GM12878 (cell line): ENCODE measurements around the gene BMF. TPM values are rescaled to one million over a fixed set of nuclear protein-coding genes. Genes with fewer than 3 reads are reported as not detected.

ENCODE experiments used
- ATAC-seq: fragments of 200-7000 bp; cut with Tn5 transposase; 3 replicates; pipeline ENCODE4 v1.9.1; 2020; ENCODE audit warnings: mild to moderate bottlenecking, moderate library complexity
- BruUV-seq: library from RNA; stranded (reverse); fragments of 400-500 nt; replicated peaks from 2 replicates; lab custom pipeline; 2021; lab: Mats Ljungman, UMichigan
- CTCF ChIA-PET: fragments of 300-600 bp; sonication (Branson Sonifier 250); formaldehyde crosslinking; extraction: SDS; loops from one replicate; lab custom pipeline; 2021; ENCODE audit warnings: inconsistent platforms; lab: Yijun Ruan, JAX
- POLR2A ChIA-PET: fragments of 350-600 bp; formaldehyde crosslinking; extraction: SDS; loops from one replicate; lab custom pipeline; 2021; ENCODE audit warnings: inconsistent platforms; lab: Charles Lee
- RAD21 ChIA-PET: fragments of 300-600 bp; sonication (Branson Sonifier 250); formaldehyde crosslinking; loops from one replicate; lab custom pipeline; 2023; ENCODE audit warnings: antibody characterized with exemption; ENCODE audit not compliant: unreplicated experiment; lab: Charles Lee
- SMC1A ChIA-PET: fragments of 300-600 bp; sonication (Branson Sonifier 250); formaldehyde crosslinking; loops from one replicate; lab custom pipeline; 2023; ENCODE audit not compliant: unreplicated experiment, uncharacterized antibody; lab: Charles Lee
- DNase-seq: peaks from one replicate; pipeline ENCODE4 v3.0.0-alpha.2; 2011; ENCODE audit warnings: low read depth, low spot score
- FAIRE-seq: peaks from 3 replicates; lab custom pipeline; 2011; peaks lifted over from hg19 to GRCh38; lab: Jason Lieb, UNC
- H2AFZ ChIP-seq: 2 replicates; pipeline ENCODE4 v1.6.0; 2011; ENCODE audit warnings: low read depth, low read length, control low read depth; ENCODE audit not compliant: control insufficient read depth
- H3K27ac ChIP-seq: 2 replicates; pipeline ENCODE4 v1.5.1; 2011; ENCODE audit warnings: control low read depth; ENCODE audit not compliant: control insufficient read depth, insufficient read depth
- H3K27me3 ChIP-seq, 2 experiments: replicated peaks in 1 of 2; 2 replicates each; pipeline versions ENCODE4 v1.6.0 to v1.6.1; 2011; ENCODE audit warnings: low read length in 1 of 2; ENCODE audit not compliant: control insufficient read depth in 2 of 2, insufficient read depth in 2 of 2
- H3K36me3 ChIP-seq, 2 experiments: 2 replicates each; pipeline ENCODE4 v1.5.1; 2011; ENCODE audit warnings: low read length in 1 of 2; ENCODE audit not compliant: control insufficient read depth in 2 of 2, insufficient read depth in 2 of 2
- H3K4me1 ChIP-seq: 2 replicates; pipeline ENCODE4 v1.6.1; 2011; ENCODE audit warnings: mild to moderate bottlenecking, low read length, moderate library complexity, mixed read lengths; ENCODE audit not compliant: control insufficient read depth, insufficient read depth
- H3K4me2 ChIP-seq: 2 replicates; pipeline ENCODE4 v1.6.0; 2011; ENCODE audit warnings: control low read depth; ENCODE audit not compliant: control insufficient read depth, insufficient read depth
- H3K4me3 ChIP-seq: fragments of 200-600 bp; sonication (generic); 2 replicates; pipeline ENCODE4 v1.5.1; 2016
- H3K79me2 ChIP-seq: 2 replicates; pipeline ENCODE4 v1.6.0; 2011; ENCODE audit warnings: low read length; ENCODE audit not compliant: control insufficient read depth, insufficient read depth
- H3K9ac ChIP-seq: 2 replicates; pipeline ENCODE4 v1.8.0; 2011; ENCODE audit warnings: low read length, control low read depth, mixed read lengths; ENCODE audit not compliant: control insufficient read depth, insufficient read depth
- H3K9me3 ChIP-seq: replicated peaks from 3 replicates; pipeline ENCODE4 v1.5.1; 2011; ENCODE audit warnings: mild to moderate bottlenecking, low read length; ENCODE audit not compliant: control insufficient read depth, insufficient read depth
- H4K20me1 ChIP-seq: 2 replicates; pipeline ENCODE4 v1.6.0; 2011; ENCODE audit not compliant: control insufficient read depth, insufficient read depth
- ASH2L ChIP-seq: fragments of 300-600, 200-600 bp; sonication (generic); IDR thresholded peaks from 2 replicates; pipeline ENCODE4 v1.6.1; 2017; ENCODE audit warnings: low read depth, mild to moderate bottlenecking, borderline replicate concordance
- KLF5 ChIP-seq: fragments of 450-650 bp; IDR thresholded peaks from 2 replicates; pipeline ENCODE4 v1.6.1; 2014; ENCODE audit warnings: mild to moderate bottlenecking; ENCODE audit not compliant: partially characterized antibody
- NFYA ChIP-seq: IDR thresholded peaks from 2 replicates; pipeline ENCODE4 v1.6.1; 2011; ENCODE audit warnings: low read depth, mild to moderate bottlenecking, low read length, improper control_type of control experiment, borderline replicate concordance
- SMARCA5 ChIP-seq: fragments of 450-650 bp; IDR thresholded peaks from 2 replicates; pipeline ENCODE4 v1.6.1; 2017; ENCODE audit warnings: mild to moderate bottlenecking
- SREBF2 ChIP-seq: IDR thresholded peaks from 2 replicates; pipeline ENCODE4 v1.6.1; 2012; ENCODE audit warnings: mild to moderate bottlenecking, low read length
- WGBS: methylation state at CpG from one replicate; pipeline ENCODE4 v1.1.6; 2016; ENCODE audit warnings: low lambda C conversion rate; ENCODE audit not compliant: insufficient replicate concordance, insufficient coverage; ENCODE audit errors: missing lambda C conversion rate; 5-methylcytosine and 5-hydroxymethylcytosine counted together
- in situ Hi-C: fragments of 300-500 bp; cut with MboI; formaldehyde crosslinking; loops from 9 replicates; pipeline ENCODE4 v1.14.3; 2018; ENCODE audit warnings: mixed read lengths
- intact Hi-C: fragments of 100-400 bp; cut with micrococcal nuclease; formaldehyde crosslinking; loops from one replicate; pipeline ENCODE4 v1.14.2; 2022; ENCODE audit not compliant: unreplicated experiment
- polyA plus RNA-seq, 11 experiments: library from polyadenylated mRNA; depleted of rRNA in 4 of 11; unstranded in 6 of 11; stranded (reverse) in 5 of 11; fragments of >200 nt; fragmentation: Nextera tagmentation in 4 of 11; fragmentation: Illumina TruSeq in 1 of 11; extraction: Ambion mirVana in 4 of 11; extraction: Trizol in 1 of 11; gene quantifications; 1 replicate in 1 of 11; 2 replicates in 10 of 11; pipeline versions ENCODE4 v1.2.1 to v1.2.3, GENCODE V29; 2011 to 2016; ENCODE audit warnings: inconsistent platforms in 2 of 11, missing spikeins in 2 of 11, low read depth in 1 of 11
- total RNA-seq, 4 experiments: library from RNA; depleted of rRNA in 3 of 4; stranded (reverse); fragments of >200 nt in 3 of 4; fragmentation: Illumina TruSeq in 1 of 4; extraction: Trizol in 1 of 4; gene quantifications; 2 replicates each; pipeline versions ENCODE4 v1.2.1 to v1.2.3, GENCODE V29; 2013 to 2021

BMF gene
- total and polyA plus RNA-seq, 10 of the 15 experiments (the other 5 are each of a cell fraction or from before 2014, with no cell fraction given): 0.82 to 34.9 (median 16.9) TPM

DNA sequence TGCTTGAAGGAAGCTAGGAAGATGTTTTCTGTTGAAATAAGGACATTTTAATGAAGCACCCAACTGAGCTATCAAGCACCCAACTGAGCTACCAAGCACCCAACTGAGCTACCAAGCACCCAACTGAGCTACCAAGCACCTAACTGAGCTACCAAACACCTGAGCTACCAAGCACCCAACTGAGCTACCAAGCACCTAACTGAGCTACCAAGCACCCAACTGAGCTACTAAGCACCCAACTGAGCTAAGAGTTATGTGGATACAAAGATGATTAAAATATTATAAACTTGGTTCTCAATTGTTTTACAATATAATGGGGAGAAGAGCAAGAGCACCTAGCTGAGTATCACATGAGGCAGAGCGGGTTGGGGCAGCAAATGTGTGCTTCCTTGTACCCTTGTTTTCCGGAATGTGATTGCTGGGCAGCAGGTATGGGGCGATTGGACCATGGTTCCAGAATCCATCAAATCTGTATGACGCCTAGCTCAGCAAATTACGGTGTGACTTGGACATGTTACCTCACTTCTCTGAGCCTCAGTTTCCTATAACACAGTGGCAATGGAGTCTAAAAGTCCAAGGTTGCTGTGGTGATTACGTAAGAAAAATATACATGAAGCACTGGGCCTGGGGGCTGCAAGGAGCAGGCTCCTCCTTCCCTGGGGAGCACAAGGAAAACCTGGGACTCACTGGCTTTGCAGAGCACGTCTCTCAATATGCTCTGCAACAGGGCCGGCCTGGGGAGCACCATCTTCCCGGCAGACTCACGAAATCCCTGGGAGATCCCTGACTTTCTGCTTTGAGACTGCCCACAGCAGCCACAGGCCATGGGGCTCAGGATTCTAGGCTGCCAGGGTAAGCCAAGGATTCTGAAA, 11.3 kb downstream of the BMF start:
- H3K4me1 ChIP-seq: peaks cover 95% of the 10 kb centered on the region
- TF ChIP-seq ASH2L: no peak
- peak; percentile 58; the same call in 1 of the 2 replicates for TF ChIP-seq SMARCA5
- no peak for TF ChIP-seq NFYA
- peak; percentile 75; the same call in 1 of the 2 replicates for TF ChIP-seq SREBF2
- peak; percentile 96 for TF ChIP-seq KLF5
- H3K36me3 ChIP-seq: peaks cover 4 to 5% of the 10 kb centered on the region in 2 experiments
- RAD21 ChIA-PET: interaction anchor here (0.7 to 24.6 kb wide), 12 partner anchors 7 to 308 kb away, joined by 3 to 903 read pairs (median 5); partner anchors contain the start of genes BMF, IVD and SRP14
- H2AFZ ChIP-seq: no peak overlapping the region
- peak overlapping the region; percentile 86 for H3K9ac ChIP-seq
- SMC1A ChIA-PET: interaction anchor here (0.7 to 43.9 kb wide), 12 partner anchors 7 to 476 kb away, joined by 3 to 1082 read pairs (median 4); partner anchors contain the start of genes BMF, BUB1B and SRP14
- 80% methylated on average over 10 of the region's 10 CpGs for WGBS
- CTCF ChIA-PET: interaction anchor here (1.1 to 19.0 kb wide), 8 partner anchors 8 to 120 kb away, joined by 3 to 776 read pairs (median 12); partner anchors contain the start of genes BMF and SRP14
- BruUV-seq: no TSS peak
- H3K4me3 ChIP-seq: peak overlapping the region; percentile 18; the same call in 1 of the 2 replicates
- H3K27ac ChIP-seq: peak overlapping the region; percentile 100
- peak overlapping the region; percentile 77 for H3K4me2 ChIP-seq
- intact Hi-C loops (no loop called here), in situ Hi-C loops (no loop called here)
- POLR2A ChIA-PET: interaction anchor here (0.6 to 17.1 kb wide), 12 partner anchors 11 to 311 kb away, joined by 3 to 307 read pairs (median 6); partner anchors contain the start of genes BMF and BUB1B
- no peaks in the 10 kb centered on the region for H3K27me3 ChIP-seq
- H3K79me2 ChIP-seq: peaks cover 66% of the 10 kb centered on the region
- no peaks in the 10 kb centered on the region for H4K20me1 ChIP-seq
- no peaks in the 10 kb centered on the region for H3K9me3 ChIP-seq
- DNase-seq (no peak), ATAC-seq (no peak), FAIRE-seq (no peak)
